ENCODE measurements around the gene FAM89B.
A peak's percentile ranks its signal among the peaks of the same experiment; 100 is the strongest.

The FAM89B gene

DNA sequence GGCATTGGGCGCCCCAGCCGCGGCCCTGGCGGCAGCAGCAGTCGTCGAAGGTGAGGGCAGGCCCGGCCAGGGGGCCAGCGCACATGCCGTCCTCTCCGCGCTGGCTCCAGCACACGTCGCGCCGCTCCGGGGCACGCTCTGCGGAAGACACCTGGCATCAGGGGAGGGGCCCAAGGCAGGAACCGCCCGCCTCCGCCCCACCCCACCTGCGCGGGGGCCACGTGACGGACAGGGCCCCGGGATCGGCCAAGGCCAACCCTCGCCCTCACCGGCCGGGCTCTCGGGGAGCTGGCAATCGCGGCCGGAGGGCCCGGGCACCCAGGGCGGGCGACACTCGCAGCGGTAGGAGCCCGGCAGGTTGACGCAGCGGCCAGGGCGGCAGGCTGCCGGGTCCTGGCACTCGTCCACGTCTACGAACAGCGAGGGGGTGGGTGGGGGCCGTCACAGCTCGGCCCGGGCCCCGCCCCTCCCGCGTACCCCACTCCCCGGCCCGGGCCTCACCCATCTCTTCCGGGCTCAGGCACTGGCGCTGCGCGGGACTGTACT is 32.5 kb upstream of the FAM89B start:
- DNase-seq, result no peak

DNA sequence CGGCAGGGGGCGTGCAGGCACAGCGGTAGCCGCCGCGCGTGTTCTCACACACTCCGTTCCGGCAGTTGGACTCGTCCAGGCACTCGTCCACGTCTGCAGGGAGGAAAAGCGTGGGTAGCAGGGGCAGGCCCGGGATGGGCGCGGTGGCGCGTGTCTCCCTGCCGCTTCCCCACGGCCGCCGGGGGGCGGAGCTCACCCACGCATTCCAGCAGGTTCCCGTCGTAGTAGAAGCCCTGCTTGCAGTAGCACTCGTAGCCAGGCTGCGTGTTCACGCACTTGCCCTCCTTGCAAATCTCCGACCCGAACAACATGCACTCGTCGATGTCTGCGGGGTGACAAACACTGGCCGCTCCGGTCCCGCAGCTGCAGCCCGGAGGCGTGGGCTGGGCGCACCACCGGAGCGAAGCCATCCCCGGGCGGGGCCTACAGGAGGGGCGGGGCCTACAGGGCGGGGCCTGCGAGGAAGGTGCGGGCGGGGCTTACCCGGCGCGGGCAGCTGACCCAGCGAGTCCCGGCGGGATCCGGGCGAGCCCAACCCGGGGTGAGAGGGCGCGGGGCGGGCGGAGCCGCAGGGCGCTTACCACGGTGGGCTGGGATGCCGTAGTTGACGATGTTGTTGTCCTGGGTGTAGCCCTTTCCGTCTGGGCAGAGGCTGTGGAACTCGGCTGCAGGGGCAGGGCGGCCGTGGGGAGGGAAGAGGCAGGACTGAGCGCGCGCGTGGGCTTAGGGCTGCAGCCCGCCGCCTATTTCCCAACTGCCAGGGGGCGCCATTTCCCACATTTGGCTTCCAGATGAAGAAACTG is 31.8 kb upstream of the FAM89B start:
- peak; percentile 33 for DNase-seq

DNA sequence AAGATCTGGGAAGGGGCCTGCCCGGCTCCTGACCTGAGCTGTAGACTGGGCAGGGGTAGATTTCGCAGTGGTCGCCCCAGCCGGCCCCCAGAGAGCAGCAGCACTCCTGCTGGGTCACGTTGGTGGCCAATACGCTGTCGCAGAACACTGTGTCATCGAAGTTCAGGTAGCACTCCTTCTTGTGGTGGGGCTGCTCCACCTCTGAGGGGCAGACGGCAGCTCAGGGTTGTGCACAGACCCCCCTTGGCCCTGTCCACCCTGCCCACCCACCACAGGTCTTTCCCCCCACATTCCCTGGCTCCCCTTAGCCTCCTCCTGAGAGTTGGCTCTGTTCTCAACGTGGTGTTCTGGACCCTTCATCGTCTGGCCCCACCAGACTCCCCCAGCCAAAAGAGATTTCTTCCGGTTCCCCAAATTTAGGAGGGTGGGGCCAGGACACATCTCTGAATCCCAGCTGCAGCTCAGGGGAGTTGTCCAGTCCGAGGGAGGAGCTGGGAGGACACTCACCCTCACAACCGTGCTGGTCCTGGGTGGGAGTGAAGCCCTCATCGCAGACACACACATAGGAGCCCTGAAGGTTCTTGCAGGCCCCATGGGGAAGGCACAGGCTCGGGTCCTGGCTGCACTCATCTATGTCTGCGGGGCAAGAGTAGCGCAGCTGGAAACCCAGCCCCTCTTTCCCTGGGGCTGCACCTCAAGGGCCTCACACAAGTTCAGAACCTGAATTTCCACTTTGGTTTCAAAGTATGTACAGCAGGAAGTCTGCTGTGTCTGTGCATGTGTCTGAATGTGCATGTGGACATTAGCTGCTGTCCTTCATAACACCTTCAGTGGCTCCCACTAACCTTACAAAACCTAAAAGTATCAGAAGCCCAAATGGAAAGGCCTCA is 31.0 kb upstream of the FAM89B start:
- no peak for DNase-seq

DNA sequence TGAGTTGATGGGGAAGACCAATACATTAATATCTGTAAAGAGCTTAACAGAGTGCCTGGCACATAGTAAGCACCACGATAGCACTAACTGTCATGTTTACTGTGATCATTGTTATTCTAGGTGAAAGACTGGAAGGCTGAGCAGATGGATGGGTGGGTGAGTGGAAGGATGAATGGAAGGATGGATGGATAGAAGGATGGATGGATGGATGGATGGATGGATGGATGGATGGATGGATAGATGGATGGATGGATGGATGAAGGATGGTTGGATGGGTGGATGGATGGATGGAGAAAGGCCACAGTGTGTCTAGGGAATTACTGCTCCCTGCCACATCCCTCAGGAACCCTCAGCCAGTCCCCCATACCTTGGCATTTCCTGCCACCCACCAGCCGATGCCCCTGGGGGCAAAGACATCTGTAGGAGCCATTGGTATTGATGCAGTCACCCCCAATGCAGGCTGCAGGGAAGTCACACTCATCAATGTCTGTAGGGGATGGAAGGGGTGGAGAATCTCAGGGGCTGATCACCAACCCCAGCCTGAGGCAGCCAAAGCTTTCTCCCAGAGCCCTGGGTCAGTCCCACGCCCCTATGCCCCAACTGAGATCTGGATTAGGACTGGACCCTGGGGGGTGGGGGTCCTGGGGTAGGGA is 29.5 kb upstream of the FAM89B start:
- no peak for DNase-seq

DNA sequence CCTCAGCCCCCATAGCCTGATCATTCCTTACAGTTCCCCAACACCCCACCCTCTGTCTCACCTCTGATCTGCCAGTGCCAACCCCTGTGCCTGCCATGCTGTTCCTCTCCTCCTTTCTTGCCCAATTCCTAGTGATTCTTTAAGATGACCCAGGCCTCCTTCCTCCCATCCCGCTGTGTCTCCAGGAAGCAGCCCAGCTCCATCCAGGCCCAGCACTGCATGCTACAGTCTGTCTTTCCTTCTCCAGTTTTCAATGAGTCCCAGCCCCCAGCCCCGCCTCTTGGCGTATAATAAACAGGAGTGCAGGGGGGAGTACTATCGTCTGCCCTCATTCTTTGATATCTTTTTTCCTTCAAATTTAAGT is 26.5 kb upstream of the FAM89B start:
- DNase-seq, result no peak

DNA sequence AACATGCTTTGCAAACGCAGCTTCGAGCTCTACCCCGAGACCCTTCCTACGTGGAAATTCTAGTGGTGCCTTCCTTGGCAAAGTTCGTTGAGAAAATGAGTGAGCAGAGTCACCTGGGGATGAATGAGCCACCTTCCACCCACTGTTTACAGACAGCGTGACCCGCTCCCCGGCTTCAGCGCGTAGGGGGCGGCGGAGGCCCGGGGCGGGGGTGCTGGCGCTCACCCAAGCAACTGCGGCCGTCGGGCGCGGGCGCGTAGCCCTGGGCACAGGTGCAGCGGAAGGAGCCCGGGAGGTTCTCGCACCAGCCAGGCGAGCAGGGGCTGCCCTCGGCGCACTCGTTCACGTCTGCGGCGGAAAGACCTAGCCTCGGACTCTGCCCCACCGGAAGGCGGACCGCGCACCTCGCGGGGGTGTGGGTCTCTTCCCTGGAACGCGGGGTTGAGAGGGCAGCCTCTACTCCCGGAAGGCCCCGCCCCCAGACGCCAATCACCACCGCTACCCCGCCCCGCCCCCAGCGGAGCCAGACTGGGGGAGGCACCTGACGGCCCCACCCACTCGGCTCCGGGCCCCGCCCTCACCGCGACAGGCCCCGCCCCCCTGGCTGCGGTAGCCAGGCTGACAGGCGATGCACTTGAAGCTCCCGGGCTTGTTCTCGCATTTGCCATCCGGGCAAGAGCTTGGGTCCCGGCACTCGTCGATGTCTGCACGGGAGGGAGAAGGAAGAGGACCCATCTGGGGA is 25.9 kb upstream of the FAM89B start:
- DNase-seq, result no peak

DNA sequence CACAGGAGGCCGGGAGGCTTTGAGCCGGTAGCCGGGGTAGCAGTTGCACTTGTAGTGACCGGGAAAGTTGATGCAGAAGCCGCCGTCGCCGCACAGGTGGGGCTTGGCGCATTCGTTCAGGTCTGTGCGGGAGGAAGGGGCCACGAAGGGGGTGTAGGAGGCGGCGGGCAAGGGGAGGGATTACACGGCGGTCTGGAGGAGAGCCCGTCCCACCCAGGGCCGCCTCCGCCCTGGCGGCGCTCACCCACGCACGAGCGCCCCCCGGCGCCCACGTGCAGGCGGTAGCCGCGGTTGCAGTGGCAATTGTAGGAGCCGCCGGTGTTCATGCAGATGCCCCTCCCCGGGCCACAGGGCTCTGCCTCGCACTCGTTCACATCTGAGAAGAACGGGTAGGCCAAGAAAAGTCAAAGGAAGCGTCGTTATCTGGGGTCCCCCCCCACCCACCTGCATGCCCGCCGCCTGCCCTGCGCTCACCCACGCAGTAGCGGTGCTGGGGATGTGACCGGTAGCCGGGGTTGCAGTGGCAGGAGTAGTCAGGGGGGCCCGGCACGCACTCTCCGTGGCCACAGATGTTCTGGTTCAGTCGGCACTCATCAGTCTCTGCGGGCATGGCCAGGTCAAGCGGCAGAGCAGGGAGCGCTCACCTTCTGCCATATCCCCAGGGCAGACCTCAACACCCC is 24.8 kb upstream of the FAM89B start:
- DNase-seq, result no peak

DNA sequence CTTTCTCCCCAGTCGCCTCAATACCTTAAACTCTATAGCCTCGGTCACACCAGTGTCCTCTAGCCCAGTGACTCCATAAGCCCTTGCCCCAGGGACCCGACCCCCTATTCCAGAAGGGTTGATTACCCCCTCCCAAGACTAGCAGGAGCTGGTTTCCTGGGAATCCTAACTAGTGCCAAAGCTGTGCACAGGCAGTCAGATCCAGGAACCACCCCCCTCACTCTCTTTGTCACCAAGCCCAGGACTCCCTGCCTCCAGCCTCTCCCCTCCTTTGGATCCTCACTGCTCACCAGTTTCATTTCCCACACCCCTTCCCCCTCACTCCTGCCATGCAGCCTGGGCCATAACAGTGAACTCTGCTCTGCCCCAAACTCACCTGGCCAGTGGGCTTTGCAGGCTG is 23.9 kb upstream of the FAM89B start:
- no peak for DNase-seq

DNA sequence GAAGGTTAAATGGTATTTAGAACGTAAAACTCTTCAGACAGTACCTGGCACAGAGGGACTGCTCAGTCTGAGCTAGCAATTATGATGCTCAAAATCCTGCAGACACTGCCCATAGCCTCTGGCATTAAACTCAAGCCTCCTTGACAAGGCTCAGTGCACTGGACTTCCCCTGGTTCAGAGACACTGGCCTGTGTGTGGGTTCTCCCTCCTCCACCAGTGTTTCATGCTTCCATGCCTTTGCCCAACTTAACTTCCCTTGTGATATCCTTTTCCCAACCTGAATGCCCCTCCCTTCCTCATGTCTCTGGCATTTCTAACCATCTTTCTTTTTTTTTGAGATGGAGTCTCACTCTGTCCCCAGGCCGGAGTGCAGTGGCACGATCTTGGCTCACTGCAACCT is 23.2 kb upstream of the FAM89B start:
- no peak for DNase-seq

DNA sequence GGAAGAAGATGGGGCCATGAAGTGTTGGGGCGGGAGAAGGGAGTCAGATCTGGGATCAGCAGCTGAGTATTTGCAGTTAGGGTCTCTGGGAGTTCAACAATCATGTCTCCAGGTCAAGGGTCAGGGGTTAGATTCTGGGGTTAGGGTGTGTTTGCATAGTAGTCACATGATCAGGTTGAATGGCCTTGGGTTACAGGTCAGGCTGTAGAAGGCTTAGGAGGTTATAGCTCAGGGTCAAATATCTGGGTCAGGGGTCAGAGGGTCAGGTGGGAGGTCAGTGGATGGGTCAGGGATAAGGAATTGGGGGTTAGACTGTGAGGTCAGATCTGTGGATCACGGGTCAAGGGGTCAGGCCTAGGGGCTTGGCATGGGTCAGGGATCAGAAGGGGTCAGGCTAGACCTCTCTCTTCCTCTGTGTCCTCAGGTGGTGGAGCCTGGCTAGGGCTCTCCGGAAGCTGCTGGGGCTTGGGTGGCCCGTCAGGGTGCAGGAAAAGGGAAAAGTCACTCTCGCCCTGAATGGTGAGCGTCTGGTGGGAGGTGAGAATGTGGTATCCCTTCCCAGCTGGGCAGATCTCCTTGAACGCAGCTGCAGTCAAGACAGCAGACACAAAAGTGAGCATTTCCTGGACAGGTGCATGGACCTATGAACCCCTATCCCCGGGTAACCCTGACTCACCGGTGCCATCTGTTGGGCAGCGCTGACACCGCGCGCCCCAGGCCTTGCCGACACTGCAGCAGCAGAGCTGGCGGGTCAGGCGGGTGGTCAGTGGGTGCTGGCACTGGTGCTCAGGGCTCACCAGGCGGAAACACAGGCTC is 20.6 kb upstream of the FAM89B start:
- DNase-seq, result no peak

DNA sequence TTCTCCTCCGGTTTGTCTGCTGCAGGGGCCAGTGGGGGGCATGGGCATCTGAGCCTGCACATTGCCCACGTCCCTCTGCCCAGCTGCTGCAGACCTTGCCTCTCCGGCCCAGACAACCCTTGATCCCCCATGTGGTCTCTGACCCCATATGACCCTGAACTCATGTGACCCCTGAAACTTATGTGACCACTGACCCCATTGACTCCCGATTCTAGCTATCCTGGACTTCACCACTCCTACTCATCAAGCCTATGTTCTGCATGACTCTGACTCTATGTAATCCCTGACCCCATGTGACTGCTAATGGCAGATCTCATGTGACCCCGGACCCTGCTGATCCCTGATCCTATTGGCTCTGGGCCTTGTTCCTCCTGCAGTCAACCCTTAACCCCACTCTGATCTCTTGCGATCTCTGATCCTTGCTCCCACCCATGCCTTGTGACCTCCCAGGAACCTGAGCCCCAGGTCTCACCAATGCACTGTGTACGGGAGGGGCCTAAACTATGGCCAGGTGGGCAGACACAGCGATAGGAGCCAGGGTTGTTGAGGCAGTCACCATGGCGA is 19.9 kb upstream of the FAM89B start:
- DNase-seq, result no peak

DNA sequence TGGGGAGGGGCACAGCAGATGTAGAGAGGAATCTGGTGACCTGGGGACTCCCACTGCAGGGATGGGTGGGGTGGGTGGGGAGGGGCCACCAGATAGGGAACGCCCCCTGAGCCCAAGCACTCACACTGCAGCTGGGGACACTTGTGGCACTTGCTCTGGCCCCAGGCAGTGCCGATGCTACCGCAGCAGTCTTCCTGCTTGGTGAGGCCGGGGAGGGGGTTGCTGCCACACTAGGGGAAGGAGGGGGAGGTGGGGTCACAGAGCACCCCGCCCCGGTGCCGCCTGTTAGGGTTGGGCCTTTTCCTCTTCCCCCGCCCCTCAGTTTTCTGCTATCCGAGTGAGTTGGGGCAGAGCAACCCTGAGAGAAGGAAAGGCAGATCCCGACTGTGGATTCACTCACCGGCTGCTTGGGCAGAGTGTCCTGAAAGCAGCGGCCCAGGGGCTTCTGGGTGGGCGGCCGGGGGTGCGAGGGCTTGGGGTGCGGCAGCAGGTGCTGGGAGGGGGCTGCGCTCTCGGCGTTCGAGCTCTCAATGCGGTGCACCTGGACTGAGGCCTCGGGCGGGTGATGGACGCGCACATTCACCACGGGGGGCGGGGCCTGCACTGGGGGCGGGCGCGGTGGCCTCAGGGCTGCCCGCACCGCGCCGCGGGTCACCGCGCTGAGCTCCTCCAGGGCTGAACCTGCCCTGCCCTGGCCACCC is 18.9 kb upstream of the FAM89B start:
- DNase-seq, result no peak

DNA sequence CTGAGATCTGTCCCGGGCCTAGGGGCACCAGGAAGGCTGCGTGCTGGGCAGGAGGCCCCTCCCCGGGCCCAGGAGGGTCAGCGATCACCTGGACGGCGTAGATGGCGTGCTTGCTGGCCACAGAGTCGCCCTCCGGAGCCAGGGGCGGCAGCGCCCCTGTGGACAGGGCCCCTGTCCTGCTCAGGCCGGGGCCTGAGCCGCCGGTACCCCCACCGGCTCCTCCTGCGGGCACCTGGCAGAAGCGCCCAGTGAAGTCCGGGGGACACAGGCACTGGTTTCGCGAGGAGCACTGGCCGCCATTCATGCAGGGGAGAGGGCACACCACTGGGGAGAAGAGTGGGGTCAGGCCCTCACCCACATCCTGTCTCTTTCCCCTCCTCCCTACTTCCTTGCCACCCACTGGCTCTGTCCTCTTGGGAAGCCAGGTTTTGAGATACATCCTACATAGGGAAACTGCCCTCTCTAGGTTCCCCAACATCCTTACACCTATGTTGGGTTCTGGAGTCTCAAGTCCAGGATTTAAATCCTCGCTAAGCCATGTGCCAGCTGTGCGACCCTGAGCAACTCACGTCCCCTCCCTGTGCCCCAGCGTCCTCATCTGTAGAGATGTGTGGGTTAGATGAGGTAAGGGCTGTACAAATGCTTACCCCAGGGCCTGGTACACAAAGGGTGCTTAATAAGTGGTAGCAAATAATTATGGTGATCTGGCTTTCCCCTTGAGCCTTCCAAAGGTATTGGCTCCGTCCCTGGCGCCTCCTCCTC is 18.1 kb upstream of the FAM89B start:
- no peak for DNase-seq

DNA sequence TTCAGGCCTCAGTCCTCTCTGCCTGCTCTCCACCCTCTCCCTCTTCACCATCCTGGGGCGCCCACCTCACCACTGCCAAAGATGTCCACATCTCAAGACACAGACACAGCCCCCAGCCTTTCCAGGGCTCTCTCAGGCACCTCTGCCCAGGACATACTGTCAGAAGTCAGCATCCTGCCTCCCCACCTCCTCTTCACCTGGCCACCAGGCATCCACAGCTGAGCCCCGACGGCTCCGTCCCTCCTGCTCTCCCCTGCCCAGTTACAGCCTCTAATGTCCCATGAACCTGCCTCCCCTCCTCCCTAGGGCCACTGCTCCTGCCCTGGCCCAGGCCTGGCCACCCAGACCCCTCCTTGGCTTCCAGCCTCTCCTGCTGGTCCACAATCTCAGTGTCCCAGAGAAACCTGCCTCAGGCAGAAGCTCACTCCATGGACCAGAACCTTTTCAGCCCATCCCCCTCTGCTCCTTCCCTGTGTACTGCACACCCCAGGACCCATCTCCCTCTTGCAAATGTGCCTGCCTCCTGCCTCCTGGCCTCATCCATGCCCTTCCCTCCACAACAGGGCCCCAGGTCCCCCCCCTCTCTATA is 17.4 kb upstream of the FAM89B start:
- no peak for DNase-seq

DNA sequence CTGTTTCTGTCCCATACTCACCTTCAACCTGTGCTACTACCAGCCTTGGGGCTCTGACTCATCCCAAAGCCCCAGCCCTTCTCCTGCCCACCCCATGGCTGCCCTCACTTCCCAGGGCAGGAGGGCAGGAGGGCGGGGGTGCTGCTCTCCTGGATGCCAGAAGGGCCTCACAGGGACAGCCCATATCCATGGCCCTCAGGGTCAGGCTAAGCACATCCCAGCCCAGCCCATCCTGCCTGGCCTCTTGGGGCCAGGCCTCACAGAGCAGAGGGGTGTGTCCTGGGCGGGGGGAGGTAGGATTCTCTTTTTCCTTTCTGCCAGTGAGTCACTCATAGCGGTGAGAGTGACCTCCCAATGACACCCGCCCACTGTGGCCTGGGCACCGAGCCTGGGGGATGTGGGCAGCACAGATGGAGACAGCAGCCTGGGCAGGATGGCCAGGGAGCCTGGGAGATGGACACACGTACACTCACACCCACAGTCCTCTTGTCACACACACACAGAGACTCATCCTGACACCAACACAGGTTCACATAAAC is 16.6 kb upstream of the FAM89B start:
- no peak for DNase-seq

DNA sequence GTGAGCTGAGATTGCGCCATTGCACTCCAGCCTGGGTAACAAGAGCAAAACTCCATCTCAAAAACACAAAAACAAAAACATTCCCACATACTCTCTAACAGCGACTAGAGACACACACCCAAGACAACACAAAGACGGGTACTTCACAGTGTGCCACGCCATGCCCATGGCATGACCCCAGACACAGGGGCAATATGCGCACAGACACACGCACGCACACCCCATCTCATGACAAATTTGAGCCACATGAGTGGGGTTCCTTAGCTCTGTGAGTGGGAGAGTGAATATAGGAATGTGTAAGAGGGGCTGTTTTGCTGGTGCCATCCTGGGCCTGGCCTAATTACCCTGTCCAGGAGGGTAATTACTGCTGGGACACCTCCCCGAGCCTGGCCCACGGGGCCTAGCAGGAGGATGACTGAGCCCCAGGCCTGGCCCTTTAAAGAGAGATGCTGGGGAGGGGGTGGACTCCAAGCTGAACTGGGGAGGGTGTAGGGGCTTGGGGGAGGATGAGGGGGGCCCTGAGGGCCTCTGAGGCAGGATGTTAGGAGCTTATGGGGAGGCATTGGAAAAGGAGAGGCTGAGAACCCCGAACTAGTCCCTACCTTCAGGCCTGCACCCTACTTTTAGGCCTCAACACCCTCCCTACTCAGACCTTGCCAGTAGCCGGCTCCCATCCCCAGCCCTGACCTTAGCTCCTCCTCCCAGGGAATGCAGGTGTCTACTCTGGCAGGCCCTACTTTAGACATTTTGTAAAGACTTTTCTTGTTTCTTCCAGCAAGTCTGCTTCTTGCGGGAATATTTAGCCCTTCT is 15.7 kb upstream of the FAM89B start:
- no peak for DNase-seq

DNA sequence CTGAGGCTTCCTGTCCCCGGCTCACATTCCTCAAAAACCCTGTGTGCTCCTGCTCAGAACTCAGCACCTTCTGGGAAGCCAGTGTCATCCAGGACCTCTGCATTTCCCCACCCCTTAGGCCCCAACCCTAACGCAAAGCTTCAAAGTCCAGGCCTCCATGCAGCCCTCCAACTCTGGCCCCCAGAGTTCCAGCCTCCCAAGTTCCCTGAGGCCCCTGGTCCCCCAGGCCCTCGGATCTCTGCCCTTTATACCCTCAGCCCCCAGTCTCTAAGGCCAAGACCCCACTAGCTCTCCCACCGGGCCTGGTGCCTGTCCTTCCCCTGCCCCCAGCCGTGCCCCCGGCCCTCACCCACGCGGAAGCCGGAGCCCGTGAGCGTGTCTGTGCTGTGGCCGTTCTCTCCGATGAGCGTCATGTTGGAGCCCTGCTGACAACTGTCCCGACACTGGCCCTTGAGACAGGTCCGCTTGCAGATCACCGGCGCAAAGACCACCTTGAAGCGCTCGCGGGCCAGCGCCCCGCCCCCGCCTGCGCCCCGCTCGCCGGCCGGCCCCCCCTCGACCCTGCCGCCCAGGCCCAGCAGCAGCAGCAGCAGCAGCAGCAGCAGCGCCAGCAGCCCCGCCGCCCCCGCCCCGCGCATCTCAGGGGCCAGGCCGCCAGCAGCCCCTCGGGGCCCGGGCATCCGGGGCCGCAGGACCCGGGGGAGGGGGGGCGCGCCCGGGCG is 14.9 kb upstream of the FAM89B start:
- no peak for DNase-seq

All from DMS 273 treated with DMSO at 0.1 percent for 48 hours (cell line).